Liver (tissue), 9 donors: Measurements from ENCODE around the gene SIRPA. TPM values are rescaled to one million over a fixed set of nuclear protein-coding genes. Genes with fewer than 3 reads are reported as not detected.

Experiments
- DNase-seq: peaks from one replicate; pipeline ENCODE4 v3.0.0-alpha.2; 2017; ENCODE audit warnings: low spot score
- H3K27ac ChIP-seq, 2 donors: one replicate each; pipeline ENCODE4 v1.7.0; 2013; ENCODE audit warnings: inconsistent platforms in 2 of 2, low read length in 2 of 2, control low read depth in 1 of 2, low read depth in 1 of 2, mild to moderate bottlenecking in 1 of 2
- H3K27me3 ChIP-seq, 4 donors: one replicate each; pipeline versions ENCODE4 v1.6.1 to v1.7.0; 2013; ENCODE audit warnings: low read length in 3 of 4, inconsistent platforms in 1 of 4, mild to moderate bottlenecking in 1 of 4, moderate library complexity in 1 of 4; ENCODE audit not compliant: control insufficient read depth in 4 of 4, insufficient read depth in 4 of 4
- H3K36me3 ChIP-seq, 4 donors: one replicate each; pipeline versions ENCODE4 v1.6.1 to v1.7.0; 2013; ENCODE audit warnings: low read length in 3 of 4, mild to moderate bottlenecking in 3 of 4, low read depth in 1 of 4, moderate library complexity in 1 of 4; ENCODE audit not compliant: control insufficient read depth in 4 of 4, insufficient read depth in 3 of 4
- H3K4me1 ChIP-seq, 4 donors: one replicate each; pipeline versions ENCODE4 v1.6.1 to v1.7.0; 2013; ENCODE audit warnings: low read length in 3 of 4, mild to moderate bottlenecking in 3 of 4, moderate library complexity in 1 of 4; ENCODE audit not compliant: control insufficient read depth in 4 of 4, insufficient read depth in 4 of 4
- H3K4me3 ChIP-seq, 3 donors: one replicate each; pipeline versions ENCODE4 v1.6.1 to v1.7.0; 2013; ENCODE audit warnings: low read length in 3 of 3, control low read depth in 1 of 3, low read depth in 1 of 3, mild to moderate bottlenecking in 1 of 3
- H3K9ac ChIP-seq, 2 donors: one replicate each; pipeline ENCODE4 v1.7.0; 2013; ENCODE audit warnings: low read length in 2 of 2, mild to moderate bottlenecking in 2 of 2, moderate library complexity in 2 of 2, control low read depth in 1 of 2, low read depth in 1 of 2
- H3K9me3 ChIP-seq, 4 donors: one replicate each; pipeline versions ENCODE4 v1.6.1 to v1.7.0; 2013; ENCODE audit warnings: low read length in 3 of 4; ENCODE audit not compliant: control insufficient read depth in 4 of 4
- EGR1 ChIP-seq, 2 donors: IDR thresholded peaks; 2 replicates each; pipeline ENCODE4 v1.6.1; 2016 to 2018; ENCODE audit warnings: antibody characterized with exemption in 2 of 2, low read depth in 2 of 2
- FOXA1 ChIP-seq: IDR thresholded peaks from 2 replicates; pipeline ENCODE4 v1.6.1; 2016; ENCODE audit warnings: antibody characterized with exemption
- FOXA2 ChIP-seq: IDR thresholded peaks from 2 replicates; pipeline ENCODE4 v1.6.1; 2016; ENCODE audit warnings: antibody characterized with exemption
- GABPA ChIP-seq, 2 donors: IDR thresholded peaks in 1 of 2; conservative IDR thresholded peaks in 1 of 2; 2 replicates each; pipeline ENCODE4 v1.6.1; 2016; ENCODE audit warnings: antibody characterized with exemption in 2 of 2, mild to moderate bottlenecking in 1 of 2, moderate library complexity in 1 of 2
- HNF4G ChIP-seq: IDR thresholded peaks from 2 replicates; pipeline ENCODE4 v1.6.1; 2016; ENCODE audit warnings: antibody characterized with exemption
- JUND ChIP-seq, 2 donors: IDR thresholded peaks; 2 replicates each; pipeline ENCODE4 v1.6.1; 2016; ENCODE audit warnings: antibody characterized with exemption in 2 of 2
- NR2F2 ChIP-seq: IDR thresholded peaks from 2 replicates; pipeline ENCODE4 v1.6.1; 2016; ENCODE audit warnings: antibody characterized with exemption
- RAD21 ChIP-seq, 2 donors: IDR thresholded peaks; 2 replicates each; pipeline ENCODE4 v1.6.1; 2016; ENCODE audit warnings: antibody characterized with exemption in 2 of 2, mild to moderate bottlenecking in 2 of 2
- RXRA ChIP-seq, 2 donors: IDR thresholded peaks; 2 replicates each; pipeline ENCODE4 v1.6.1; 2017 to 2018; ENCODE audit warnings: antibody characterized with exemption in 2 of 2, mild to moderate bottlenecking in 1 of 2
- SP1 ChIP-seq: IDR thresholded peaks from 2 replicates; pipeline ENCODE4 v1.6.1; 2018; ENCODE audit warnings: antibody characterized with exemption, mild to moderate bottlenecking
- TAF1 ChIP-seq: conservative IDR thresholded peaks from 2 replicates; pipeline ENCODE4 v1.6.1; 2016; ENCODE audit warnings: antibody characterized with exemption, mild to moderate bottlenecking
- YY1 ChIP-seq: IDR thresholded peaks from 2 replicates; pipeline ENCODE4 v1.6.1; 2016; ENCODE audit warnings: antibody characterized with exemption, mild to moderate bottlenecking
- WGBS: extraction: QIAGEN DNeasy Blood & Tissue Kit; methylation state at CpG from one replicate; pipeline ENCODE4 v1.1.7; 2013; 5-methylcytosine and 5-hydroxymethylcytosine counted together
- polyA plus RNA-seq, 2 donors: library from polyadenylated mRNA; stranded (reverse) in 1 of 2; unstranded in 1 of 2; fragments of 200-250 nt in 1 of 2; fragments of >200 nt in 1 of 2; fragmentation: Nextera tagmentation in 1 of 2; extraction: Ambion mirVana in 1 of 2; gene quantifications; one replicate each; pipeline versions ENCODE4 v1.2.1 to v1.2.3, GENCODE V29; 2013 to 2015
- total RNA-seq, 2 donors: library from RNA; depleted of rRNA; stranded (reverse); fragments of >200 nt; gene quantifications; one replicate each; pipeline ENCODE4 v1.2.3, GENCODE V29; 2014
- TF ChIP-seq, protein P1 (sequence below): IDR thresholded peaks from 2 replicates; pipeline ENCODE4 v1.6.1; 2016; ENCODE audit warnings: antibody characterized with exemption
- TF ChIP-seq, protein P2 (sequence below): IDR thresholded peaks from 2 replicates; pipeline ENCODE4 v1.6.1; 2016; ENCODE audit warnings: antibody characterized with exemption, mild to moderate bottlenecking
- TF ChIP-seq, protein P3 (sequence below): IDR thresholded peaks from 2 replicates; pipeline ENCODE4 v1.6.1; 2016; ENCODE audit warnings: antibody characterized with exemption
- donor health status: healthy.
- donor health status: healthy.
- donor health status: healthy.
- donor health status: healthy.
- donor health status: healthy.

The SIRPA gene
- total and polyA plus RNA-seq, 4 donors = 5.4 to 47.5 (median 23.2) TPM

DNA sequence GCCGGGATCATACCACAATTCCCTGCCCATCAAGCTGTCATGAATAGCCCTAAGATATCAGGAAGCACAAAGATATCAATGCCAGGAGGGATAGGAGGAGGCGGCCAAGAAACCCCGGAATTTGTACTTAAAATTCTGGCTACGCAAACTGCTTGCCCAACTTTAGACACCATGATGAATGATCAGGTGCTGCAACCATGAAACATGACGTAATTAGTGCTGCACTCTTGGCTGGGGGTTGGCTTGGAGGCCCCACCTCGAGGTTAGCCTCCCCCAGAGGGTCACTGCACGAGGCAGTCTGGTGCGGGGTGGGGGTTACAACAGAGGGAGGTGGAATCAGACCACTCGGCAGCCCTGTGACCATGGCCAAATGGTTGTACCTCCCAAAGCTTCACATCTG, 8.9 kb downstream of the SIRPA start:
- Histone ChIP-seq H3K27ac (no peak overlapping the region), H3K9me3 (no peaks in the 10 kb centered on the region), H3K4me1 (peaks cover 1 to 18% (median 9%) of the 10 kb centered on the region in 4 donors), H3K9ac (no peak overlapping the region), H3K27me3 (no peaks in the 10 kb centered on the region), H3K4me3 (no peak overlapping the region), H3K36me3 (peaks cover 0 to 34% (median 10%) of the 10 kb centered on the region in 4 donors)
- DNase-seq = no peak
- WGBS = 88% methylated on average over 9 of the region's 9 CpGs
- TF ChIP-seq, protein P1, sequence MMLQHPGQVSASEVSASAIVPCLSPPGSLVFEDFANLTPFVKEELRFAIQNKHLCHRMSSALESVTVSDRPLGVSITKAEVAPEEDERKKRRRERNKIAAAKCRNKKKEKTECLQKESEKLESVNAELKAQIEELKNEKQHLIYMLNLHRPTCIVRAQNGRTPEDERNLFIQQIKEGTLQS = no peak
- TF ChIP-seq RXRA (IDR thresholded peaks at IDR 0.05) (no peak), TAF1 (no peak), YY1 (no peak), SP1 (no peak), RAD21 (IDR thresholded peaks at IDR 0.05) (no peak), GABPA (IDR thresholded peaks at IDR 0.05 in 1 of 2, conservative IDR thresholded peaks at IDR 0.05 in 1 of 2) (no peak)
- TF ChIP-seq, protein P2, sequence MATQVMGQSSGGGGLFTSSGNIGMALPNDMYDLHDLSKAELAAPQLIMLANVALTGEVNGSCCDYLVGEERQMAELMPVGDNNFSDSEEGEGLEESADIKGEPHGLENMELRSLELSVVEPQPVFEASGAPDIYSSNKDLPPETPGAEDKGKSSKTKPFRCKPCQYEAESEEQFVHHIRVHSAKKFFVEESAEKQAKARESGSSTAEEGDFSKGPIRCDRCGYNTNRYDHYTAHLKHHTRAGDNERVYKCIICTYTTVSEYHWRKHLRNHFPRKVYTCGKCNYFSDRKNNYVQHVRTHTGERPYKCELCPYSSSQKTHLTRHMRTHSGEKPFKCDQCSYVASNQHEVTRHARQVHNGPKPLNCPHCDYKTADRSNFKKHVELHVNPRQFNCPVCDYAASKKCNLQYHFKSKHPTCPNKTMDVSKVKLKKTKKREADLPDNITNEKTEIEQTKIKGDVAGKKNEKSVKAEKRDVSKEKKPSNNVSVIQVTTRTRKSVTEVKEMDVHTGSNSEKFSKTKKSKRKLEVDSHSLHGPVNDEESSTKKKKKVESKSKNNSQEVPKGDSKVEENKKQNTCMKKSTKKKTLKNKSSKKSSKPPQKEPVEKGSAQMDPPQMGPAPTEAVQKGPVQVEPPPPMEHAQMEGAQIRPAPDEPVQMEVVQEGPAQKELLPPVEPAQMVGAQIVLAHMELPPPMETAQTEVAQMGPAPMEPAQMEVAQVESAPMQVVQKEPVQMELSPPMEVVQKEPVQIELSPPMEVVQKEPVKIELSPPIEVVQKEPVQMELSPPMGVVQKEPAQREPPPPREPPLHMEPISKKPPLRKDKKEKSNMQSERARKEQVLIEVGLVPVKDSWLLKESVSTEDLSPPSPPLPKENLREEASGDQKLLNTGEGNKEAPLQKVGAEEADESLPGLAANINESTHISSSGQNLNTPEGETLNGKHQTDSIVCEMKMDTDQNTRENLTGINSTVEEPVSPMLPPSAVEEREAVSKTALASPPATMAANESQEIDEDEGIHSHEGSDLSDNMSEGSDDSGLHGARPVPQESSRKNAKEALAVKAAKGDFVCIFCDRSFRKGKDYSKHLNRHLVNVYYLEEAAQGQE = no peak

DNA sequence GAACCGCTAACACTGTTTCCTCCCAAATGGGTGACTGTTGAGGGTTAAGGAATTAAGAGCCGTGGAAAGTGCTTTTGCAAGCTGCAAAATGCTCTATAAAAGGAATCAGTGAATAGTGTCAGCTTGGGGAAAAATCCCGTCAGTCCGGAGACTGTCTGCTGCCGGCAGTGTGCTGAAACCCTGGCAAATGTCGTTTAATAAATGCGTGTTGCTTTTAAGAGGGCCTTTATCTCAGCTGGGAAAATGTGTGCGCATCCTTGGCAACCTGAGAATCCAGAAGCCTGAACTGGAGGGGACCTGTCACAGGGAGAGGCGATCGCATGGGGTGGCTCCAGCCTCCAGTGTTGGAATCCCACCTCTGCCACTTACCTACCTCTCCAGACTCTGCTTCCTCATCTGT, 9.8 kb downstream of the SIRPA start:
- Histone ChIP-seq H3K4me1 (peaks cover 0 to 17% (median 9%) of the 10 kb centered on the region in 4 donors), H3K27me3 (no peaks in the 10 kb centered on the region), H3K9me3 (no peaks in the 10 kb centered on the region), H3K4me3 (no peak overlapping the region), H3K27ac (no peak overlapping the region), H3K9ac (no peak overlapping the region), H3K36me3 (peaks cover 0 to 34% (median 10%) of the 10 kb centered on the region in 4 donors)
- WGBS = 96% methylated on average over 10 of the region's 10 CpGs
- DNase-seq = no peak
- TF ChIP-seq FOXA2 (no peak), TAF1 (no peak), RXRA (IDR thresholded peaks at IDR 0.05) (no peak), EGR1 (IDR thresholded peaks at IDR 0.05; ENCODE audit: low read depth in 2 of 2) (no peak), GABPA (IDR thresholded peaks at IDR 0.05 in 1 of 2, conservative IDR thresholded peaks at IDR 0.05 in 1 of 2) (no peak), JUND (IDR thresholded peaks at IDR 0.05) (no peak), NR2F2 (no peak), RAD21 (IDR thresholded peaks at IDR 0.05) (no peak), YY1 (no peak), HNF4G (no peak), FOXA1 (no peak), SP1 (no peak)
- TF ChIP-seq, protein P1 = no peak
- TF ChIP-seq, protein P3, sequence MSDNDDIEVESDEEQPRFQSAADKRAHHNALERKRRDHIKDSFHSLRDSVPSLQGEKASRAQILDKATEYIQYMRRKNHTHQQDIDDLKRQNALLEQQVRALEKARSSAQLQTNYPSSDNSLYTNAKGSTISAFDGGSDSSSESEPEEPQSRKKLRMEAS = no peak
- TF ChIP-seq, protein P2 = no peak
